ENCODE data around the gene HPCAL1.

HPCAL1 gene

GRCh38 chr2:10466801-10467200 is 164.1 kb downstream of the HPCAL1 start:
- DNase-seq (ENCODE audit: low spot score): no peak

- DNase-seq (ENCODE audit: low spot score): no peak
These were observed 164.7 kb downstream of the HPCAL1 start for GRCh38 chr2:10467401-10467800.

- no peak for DNase-seq (ENCODE audit: low spot score)
These were observed 166.6 kb downstream of the HPCAL1 start for GRCh38 chr2:10469301-10469700.

GRCh38 chr2:10469955-10470608 is 167.4 kb downstream of the HPCAL1 start:
- DNase-seq (ENCODE audit: low spot score): no peak

- DNase-seq (ENCODE audit: low spot score): no peak
These were observed 168.4 kb downstream of the HPCAL1 start for GRCh38 chr2:10471046-10471571.

- DNase-seq (ENCODE audit: low spot score): no peak
These were observed 169.3 kb downstream of the HPCAL1 start for GRCh38 chr2:10471955-10472354.

- no peak for DNase-seq (ENCODE audit: low spot score)
These were observed 170.5 kb downstream of the HPCAL1 start for GRCh38 chr2:10473121-10473756.

- no peak for DNase-seq (ENCODE audit: low spot score)
These were observed 172.6 kb downstream of the HPCAL1 start for GRCh38 chr2:10475221-10475722.

- no peak for DNase-seq (ENCODE audit: low spot score)
These were observed 173.3 kb downstream of the HPCAL1 start for GRCh38 chr2:10475811-10476660.

- DNase-seq (ENCODE audit: low spot score): no peak
These were observed 174.2 kb downstream of the HPCAL1 start for GRCh38 chr2:10476723-10477442.
